Bronchial epithelial cell (primary cell): ENCODE results near the gene BUB3. TPM values are rescaled to one million over a fixed set of nuclear protein-coding genes. Genes with fewer than 3 reads are reported as not detected.
"Not testable (repeated sequence)": the region's sequence is repeated elsewhere in the genome, so short reads cannot be mapped to it uniquely, and the experiment has no call there.

Experiments used
- DNase-seq: peaks from one replicate; pipeline ENCODE4 v3.0.0-alpha.2; 2010; ENCODE audit warnings: low read depth
- FAIRE-seq: peaks from 2 replicates; lab custom pipeline; 2011; peaks lifted over from hg19 to GRCh38; lab: Jason Lieb, UNC
- H3K27me3 ChIP-seq: 2 replicates; pipeline ENCODE4 v1.5.1; 2011; ENCODE audit warnings: low read length; ENCODE audit not compliant: control insufficient read depth, insufficient read depth
- H3K36me3 ChIP-seq: 2 replicates; pipeline ENCODE4 v1.5.1; 2011; ENCODE audit warnings: low read length; ENCODE audit not compliant: control insufficient read depth, insufficient read depth
- H3K4me3 ChIP-seq: 2 replicates; pipeline ENCODE4 v1.5.1; 2011; ENCODE audit warnings: mild to moderate bottlenecking, low read depth, low read length, control low read depth
- total RNA-seq: library from RNA; depleted of rRNA; stranded (reverse); fragments of >200 nt; gene quantifications from 2 replicates; pipeline ENCODE4 v1.2.1, GENCODE V29; 2014
- TF ChIP-seq, protein P1 (sequence below): IDR thresholded peaks from 2 replicates; pipeline ENCODE4 v1.5.1; 2011; ENCODE audit warnings: mild to moderate bottlenecking, moderate library complexity, low read length, control low read depth, inconsistent platforms; ENCODE audit not compliant: insufficient read depth, severe bottlenecking

BUB3 gene
- total RNA-seq, 1 donor from 2014 or later, result 143 TPM

DNA sequence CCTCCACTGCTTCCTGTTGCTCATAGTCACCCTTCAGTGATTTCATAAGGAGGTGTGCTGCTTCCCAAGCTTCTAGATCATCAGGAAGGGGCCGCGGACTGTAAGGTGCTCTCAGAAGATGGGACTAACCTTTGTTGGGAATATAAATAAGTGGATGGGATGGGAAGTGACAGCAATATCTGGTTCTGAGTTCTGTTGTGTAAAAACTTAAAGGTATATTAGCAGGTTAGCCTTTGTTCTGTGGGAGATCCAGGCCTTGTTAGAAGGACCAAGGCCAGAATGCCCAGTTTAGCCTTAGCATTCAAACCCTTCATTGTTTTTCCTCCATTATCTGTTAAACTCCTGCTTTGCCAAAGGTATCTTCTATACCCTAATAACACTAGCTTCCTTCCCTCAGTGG, 12.4 kb downstream of the BUB3 start:
- peaks cover 4% of the 10 kb centered on the region for H3K36me3 ChIP-seq
- FAIRE-seq (no peak), DNase-seq (no peak)
- no peaks in the 10 kb centered on the region for H3K27me3 ChIP-seq
- no peak overlapping the region for H3K4me3 ChIP-seq
- TF ChIP-seq, protein P1, sequence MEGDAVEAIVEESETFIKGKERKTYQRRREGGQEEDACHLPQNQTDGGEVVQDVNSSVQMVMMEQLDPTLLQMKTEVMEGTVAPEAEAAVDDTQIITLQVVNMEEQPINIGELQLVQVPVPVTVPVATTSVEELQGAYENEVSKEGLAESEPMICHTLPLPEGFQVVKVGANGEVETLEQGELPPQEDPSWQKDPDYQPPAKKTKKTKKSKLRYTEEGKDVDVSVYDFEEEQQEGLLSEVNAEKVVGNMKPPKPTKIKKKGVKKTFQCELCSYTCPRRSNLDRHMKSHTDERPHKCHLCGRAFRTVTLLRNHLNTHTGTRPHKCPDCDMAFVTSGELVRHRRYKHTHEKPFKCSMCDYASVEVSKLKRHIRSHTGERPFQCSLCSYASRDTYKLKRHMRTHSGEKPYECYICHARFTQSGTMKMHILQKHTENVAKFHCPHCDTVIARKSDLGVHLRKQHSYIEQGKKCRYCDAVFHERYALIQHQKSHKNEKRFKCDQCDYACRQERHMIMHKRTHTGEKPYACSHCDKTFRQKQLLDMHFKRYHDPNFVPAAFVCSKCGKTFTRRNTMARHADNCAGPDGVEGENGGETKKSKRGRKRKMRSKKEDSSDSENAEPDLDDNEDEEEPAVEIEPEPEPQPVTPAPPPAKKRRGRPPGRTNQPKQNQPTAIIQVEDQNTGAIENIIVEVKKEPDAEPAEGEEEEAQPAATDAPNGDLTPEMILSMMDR, result no peak

DNA sequence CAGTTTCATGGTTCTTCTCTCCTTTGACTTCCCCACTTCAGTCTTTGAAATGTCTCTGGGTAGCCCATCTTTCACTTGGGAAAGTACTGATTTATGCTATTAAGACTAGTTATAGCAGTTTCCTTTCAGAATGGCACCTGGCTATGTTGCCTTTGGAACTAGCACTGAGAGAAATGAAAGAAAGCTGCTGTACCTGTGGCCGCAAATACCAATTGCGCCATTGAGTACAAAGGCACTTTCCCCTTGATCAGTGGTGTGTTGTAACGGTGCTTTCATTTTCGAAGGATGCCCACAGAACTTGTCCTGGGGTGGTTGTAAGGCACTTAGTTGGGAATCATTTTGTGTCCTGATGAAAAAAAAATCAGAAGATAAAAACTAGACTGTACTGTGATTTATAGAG, 16.8 kb downstream of the BUB3 start:
- no peak for FAIRE-seq
- H3K4me3 ChIP-seq, result no peak overlapping the region
- H3K36me3 ChIP-seq, result peaks cover 1% of the 10 kb centered on the region
- TF ChIP-seq, protein P1, result no peak
- DNase-seq, result no peak
- H3K27me3 ChIP-seq, result no peaks in the 10 kb centered on the region

DNA sequence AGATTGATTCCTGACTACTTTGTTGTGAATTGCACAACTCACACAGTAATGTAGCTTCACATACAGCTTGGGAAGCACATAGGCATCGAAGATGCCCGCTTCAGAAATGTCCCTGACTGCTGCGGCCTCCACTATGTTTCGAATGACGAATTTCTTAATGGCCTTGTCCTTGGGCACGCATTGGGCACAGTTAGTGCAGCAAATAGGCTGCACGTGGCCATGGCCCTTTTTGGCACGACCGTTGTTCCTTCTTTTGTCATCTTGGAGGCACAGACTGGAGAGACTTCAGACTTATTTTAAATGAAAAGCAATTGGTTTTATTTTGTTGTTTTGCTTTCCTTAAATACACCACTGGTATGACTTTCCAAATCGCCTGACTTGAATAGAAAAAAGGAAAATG, 17.4 kb downstream of the BUB3 start:
- not testable (repeated sequence) for H3K27me3 ChIP-seq, FAIRE-seq, DNase-seq, H3K36me3 ChIP-seq, H3K4me3 ChIP-seq

- H3K36me3 ChIP-seq, result no peaks in the 10 kb centered on the region
- H3K4me3 ChIP-seq, result no peak overlapping the region
- H3K27me3 ChIP-seq, result no peaks in the 10 kb centered on the region
- no peak for DNase-seq
- TF ChIP-seq, protein P1, result no peak
- FAIRE-seq, result no peak
Measured at GRCh38 chr10:123175389-123176387, 21.5 kb downstream of the BUB3 start.

DNA sequence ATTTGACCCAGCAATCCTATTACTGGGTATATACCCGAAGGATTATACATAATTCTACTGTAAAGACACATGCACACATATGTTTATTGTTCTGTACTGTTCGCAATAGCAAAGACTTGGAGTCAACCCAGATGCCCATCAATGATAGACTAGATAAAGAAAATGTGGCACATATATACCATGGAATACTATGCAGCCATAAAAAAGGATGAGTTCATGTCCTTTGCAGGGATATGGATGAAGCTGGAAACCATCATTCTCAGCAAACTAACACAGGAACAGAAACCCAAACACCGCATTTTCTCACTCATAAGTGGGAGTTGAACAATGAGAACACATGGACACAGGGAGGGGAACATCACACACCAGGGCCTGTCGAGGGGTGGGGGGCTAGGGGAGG, 24.2 kb downstream of the BUB3 start:
- not testable (repeated sequence) for FAIRE-seq, DNase-seq, H3K36me3 ChIP-seq, H3K27me3 ChIP-seq, H3K4me3 ChIP-seq

GRCh38 chr10:123180101-123181090, 26.2 kb downstream of the BUB3 start:
- peak; percentile 61 for DNase-seq
- no peaks in the 10 kb centered on the region for H3K36me3 ChIP-seq
- TF ChIP-seq, protein P1, result no peak
- H3K4me3 ChIP-seq, result no peak overlapping the region
- no peaks in the 10 kb centered on the region for H3K27me3 ChIP-seq
- no peak for FAIRE-seq
